CD4-positive, CD25-positive, alpha-beta regulatory T cell (primary cell): ENCODE data around the gene MLLT3. TPM values are rescaled to one million over a fixed set of nuclear protein-coding genes. Genes with fewer than 3 reads are reported as not detected.

Source experiments
- ATAC-seq, 2 donors: fragments of 150-1000 bp; cut with Tn5 transposase; one replicate each; pipeline ENCODE4 v1.10.0; 2021; ENCODE audit warnings: low read depth in 2 of 2, moderate number of reproducible peaks in 2 of 2, moderate library complexity in 1 of 2
- DNase-seq, 3 donors: peaks; one replicate each; pipeline versions ENCODE4 v3.0.0 to v3.0.0-alpha.2; 2012 to 2022; ENCODE audit warnings: mixed read lengths in 1 of 3
- H3K27ac ChIP-seq: one replicate; pipeline ENCODE4 v1.7.0; 2013; ENCODE audit warnings: mild to moderate bottlenecking, low read length; ENCODE audit not compliant: insufficient read depth, poor library complexity, severe bottlenecking
- H3K27me3 ChIP-seq: one replicate; pipeline ENCODE4 v1.7.0; 2013; ENCODE audit warnings: low read length; ENCODE audit not compliant: control insufficient read depth, insufficient read depth
- H3K36me3 ChIP-seq: one replicate; pipeline ENCODE4 v1.7.0; 2013; ENCODE audit warnings: mild to moderate bottlenecking, low read length, moderate library complexity; ENCODE audit not compliant: control insufficient read depth, insufficient read depth
- H3K4me1 ChIP-seq: 2 replicates; pipeline ENCODE4 v1.7.0; 2013; ENCODE audit warnings: mild to moderate bottlenecking, low read length; ENCODE audit not compliant: insufficient read depth, control insufficient read depth, poor library complexity, severe bottlenecking
- H3K4me3 ChIP-seq: one replicate; pipeline ENCODE4 v1.7.0; 2013; ENCODE audit warnings: low read depth, mild to moderate bottlenecking, low read length, moderate library complexity
- H3K9me3 ChIP-seq, 2 experiments: 1 replicate in 1 of 2; 2 replicates in 1 of 2; pipeline ENCODE4 v1.7.0; 2013; ENCODE audit warnings: low read length in 2 of 2, mild to moderate bottlenecking in 1 of 2, moderate library complexity in 1 of 2; ENCODE audit not compliant: control insufficient read depth in 2 of 2
- H3K27ac Mint-ChIP-seq, 3 donors: one replicate each; pipeline ENCODE4 v1.8.0; 2020 to 2022; ENCODE audit warnings: mild to moderate bottlenecking in 3 of 3, mixed read lengths in 3 of 3, moderate library complexity in 2 of 3
- H3K27me3 Mint-ChIP-seq: one replicate; pipeline ENCODE4 v1.8.0; 2022; ENCODE audit warnings: mild to moderate bottlenecking, mixed read lengths
- H3K36me3 Mint-ChIP-seq: one replicate; pipeline ENCODE4 v1.8.0; 2020; ENCODE audit warnings: mixed read lengths
- H3K4me1 Mint-ChIP-seq, 4 donors: one replicate each; pipeline ENCODE4 v1.8.0; 2020 to 2022; ENCODE audit warnings: mixed read lengths in 4 of 4, mild to moderate bottlenecking in 1 of 4
- H3K4me3 Mint-ChIP-seq, 4 donors: one replicate each; pipeline ENCODE4 v1.8.0; 2020 to 2022; ENCODE audit warnings: mild to moderate bottlenecking in 4 of 4, mixed read lengths in 4 of 4, moderate library complexity in 3 of 4
- H3K9me3 Mint-ChIP-seq, 7 donors: one replicate each; pipeline ENCODE4 v1.8.0; 2020 to 2022; ENCODE audit warnings: mixed read lengths in 7 of 7, mild to moderate bottlenecking in 3 of 7, moderate library complexity in 2 of 7
- polyA plus RNA-seq, 4 donors: library from polyadenylated mRNA; unstranded; fragments of 300-500 nt; fragmentation: Illumina TruSeq; gene quantifications; one replicate each; pipeline ENCODE4 v1.2.3, GENCODE V29; 2021
- total RNA-seq: library from RNA; stranded (reverse); gene quantifications from one replicate; pipeline ENCODE4 v1.2.3, GENCODE V29; 2022

Gene MLLT3
- total and polyA plus RNA-seq, 5 donors from 2014 or later: 37.6 to 63.2 (median 51.1) TPM

DNA sequence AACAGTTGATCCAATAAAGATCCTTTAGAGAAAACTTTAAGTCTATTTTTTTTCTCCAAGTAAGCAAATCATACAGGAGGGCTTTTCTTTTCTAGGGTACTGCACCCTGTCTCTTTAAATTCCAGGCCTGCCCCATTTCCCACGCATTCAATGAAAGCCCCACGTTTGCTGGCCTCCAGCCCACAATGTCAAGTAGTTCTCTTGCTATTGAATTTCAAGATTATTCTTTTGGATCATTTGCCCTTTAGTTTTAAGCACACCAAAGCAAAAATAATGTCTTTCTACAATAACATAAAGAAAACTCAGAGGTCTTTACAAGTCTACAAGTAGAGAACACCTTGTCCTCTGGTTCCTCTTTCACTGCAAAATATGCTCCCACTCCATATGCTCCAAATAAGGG is 15.6 kb downstream of the MLLT3 start:
- H3K36me3 ChIP-seq: peaks cover 2% of the 10 kb centered on the region
- Mint-ChIP-seq H3K27ac (peak overlapping the region in 2 of 3 donors; percentile 2 to 7), H3K4me1 (peaks cover 47 to 85% (median 60%) of the 10 kb centered on the region in 4 donors), H3K36me3 (peaks cover 6% of the 10 kb centered on the region), H3K9me3 (no peaks in the 10 kb centered on the region), H3K27me3 (no peaks in the 10 kb centered on the region), H3K4me3 (peak overlapping the region in 3 of 4 donors; percentile 32 to 59 (median 51))
- ATAC-seq (no peak), DNase-seq (no peak)
- H3K9me3 ChIP-seq: no peaks in the 10 kb centered on the region
- no peaks in the 10 kb centered on the region for H3K27me3 ChIP-seq
- H3K4me3 ChIP-seq: peak overlapping the region; percentile 0
- H3K27ac ChIP-seq: no peak overlapping the region
- H3K4me1 ChIP-seq: peaks cover 25% of the 10 kb centered on the region

DNA sequence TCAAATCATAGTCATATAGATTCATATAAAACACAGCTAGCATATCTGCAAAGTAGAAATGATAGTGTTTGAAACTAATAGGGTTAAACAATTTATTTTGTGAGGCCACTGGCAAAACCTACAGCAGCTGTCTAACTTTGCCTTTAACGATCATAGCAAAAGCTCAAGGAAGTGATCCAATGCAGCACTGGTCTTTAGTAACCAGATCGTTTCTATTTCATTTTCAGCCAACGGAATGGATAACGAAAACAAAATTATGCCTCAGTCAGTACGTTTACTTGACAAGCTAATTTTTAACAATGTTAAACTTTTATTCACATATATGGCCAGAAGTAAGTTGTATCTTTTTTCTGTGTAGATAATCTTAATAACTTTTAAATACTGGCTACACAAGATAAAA is 17.7 kb downstream of the MLLT3 start:
- peak in 1 of 2 donors; percentile 60 for ATAC-seq
- peak overlapping the region; percentile 6 to 65 (median 22) for H3K27ac Mint-ChIP-seq
- no peaks in the 10 kb centered on the region for H3K9me3 Mint-ChIP-seq
- peaks cover 20% of the 10 kb centered on the region for H3K4me1 ChIP-seq
- H3K27me3 Mint-ChIP-seq: no peaks in the 10 kb centered on the region
- peak overlapping the region in 3 of 4 donors; percentile 21 to 78 (median 40) for H3K4me3 Mint-ChIP-seq
- H3K9me3 ChIP-seq: no peaks in the 10 kb centered on the region
- H3K36me3 Mint-ChIP-seq: peaks cover 15% of the 10 kb centered on the region
- peak in 2 of 3 donors; percentile 20 to 74 for DNase-seq
- H3K27ac ChIP-seq: no peak overlapping the region
- peak overlapping the region; percentile 49 for H3K4me3 ChIP-seq
- H3K27me3 ChIP-seq: no peaks in the 10 kb centered on the region
- peaks cover 6% of the 10 kb centered on the region for H3K36me3 ChIP-seq
- peaks cover 50 to 87% (median 65%) of the 10 kb centered on the region in 4 donors for H3K4me1 Mint-ChIP-seq

DNA sequence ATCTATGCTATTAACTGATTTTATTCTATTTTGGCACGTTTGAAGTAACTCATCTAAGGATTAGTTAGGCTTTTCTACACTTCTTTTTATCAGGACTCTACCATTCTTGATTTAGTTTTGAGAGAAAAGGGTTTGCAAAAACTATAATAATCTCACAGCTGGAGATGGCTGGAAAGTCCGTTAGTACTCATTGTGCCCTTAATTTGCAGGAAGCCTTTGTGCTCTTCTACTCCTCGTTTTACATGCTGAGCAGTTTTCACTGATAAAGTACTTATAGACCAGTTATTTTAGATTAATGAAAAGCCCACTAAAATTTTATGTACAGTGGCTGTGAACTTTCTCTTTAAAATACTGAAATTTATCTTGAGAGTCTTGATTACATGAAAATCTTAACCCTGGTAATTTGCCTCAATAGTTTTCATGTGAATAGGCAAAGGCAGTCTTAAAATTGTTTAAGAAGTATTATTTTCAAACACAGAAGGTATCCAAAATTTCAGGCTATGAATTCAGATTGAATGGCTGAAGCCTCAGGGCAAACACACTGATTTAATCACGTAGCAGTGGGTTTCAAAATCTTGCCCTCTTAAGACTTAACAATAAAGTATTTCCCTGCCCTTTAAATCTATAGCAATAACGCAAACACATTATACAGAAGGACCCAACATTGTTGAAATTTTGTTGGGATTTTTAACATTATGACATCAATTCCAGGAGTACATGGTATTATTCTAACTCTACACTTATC is 18.6 kb downstream of the MLLT3 start:
- Mint-ChIP-seq H3K36me3 (peaks cover 15% of the 10 kb centered on the region), H3K27ac (peak overlapping the region; percentile 6 to 72 (median 60)), H3K4me3 (peak overlapping the region in 2 of 4 donors; percentile 5 to 27), H3K4me1 (peaks cover 46 to 86% (median 62%) of the 10 kb centered on the region in 4 donors), H3K9me3 (no peaks in the 10 kb centered on the region), H3K27me3 (no peaks in the 10 kb centered on the region)
- Histone ChIP-seq H3K9me3 (no peaks in the 10 kb centered on the region), H3K27ac (no peak overlapping the region), H3K27me3 (no peaks in the 10 kb centered on the region), H3K4me3 (peak overlapping the region; percentile 26), H3K36me3 (peaks cover 4% of the 10 kb centered on the region), H3K4me1 (peaks cover 15% of the 10 kb centered on the region)
- DNase-seq (no peak), ATAC-seq (no peak)

DNA sequence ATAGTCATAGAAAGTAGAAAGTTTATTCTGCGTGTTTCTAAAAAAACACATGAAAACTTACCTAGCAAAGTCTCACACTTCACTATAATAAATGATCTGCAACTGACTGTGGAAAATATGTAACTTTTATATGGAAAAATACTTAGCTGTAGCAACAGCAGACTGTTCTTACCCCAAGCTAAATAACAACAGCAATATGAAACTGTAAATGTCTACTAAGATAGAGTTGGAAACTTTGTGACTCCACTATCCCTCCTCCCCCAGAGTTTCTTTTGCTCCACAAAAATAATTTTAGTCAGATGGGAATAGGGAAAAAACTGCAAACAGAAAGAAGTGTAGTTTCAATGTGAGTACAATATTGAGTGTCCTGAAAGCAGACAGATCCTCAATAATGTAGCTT is 21.0 kb downstream of the MLLT3 start:
- H3K27me3 Mint-ChIP-seq: no peaks in the 10 kb centered on the region
- no peak for ATAC-seq

DNA sequence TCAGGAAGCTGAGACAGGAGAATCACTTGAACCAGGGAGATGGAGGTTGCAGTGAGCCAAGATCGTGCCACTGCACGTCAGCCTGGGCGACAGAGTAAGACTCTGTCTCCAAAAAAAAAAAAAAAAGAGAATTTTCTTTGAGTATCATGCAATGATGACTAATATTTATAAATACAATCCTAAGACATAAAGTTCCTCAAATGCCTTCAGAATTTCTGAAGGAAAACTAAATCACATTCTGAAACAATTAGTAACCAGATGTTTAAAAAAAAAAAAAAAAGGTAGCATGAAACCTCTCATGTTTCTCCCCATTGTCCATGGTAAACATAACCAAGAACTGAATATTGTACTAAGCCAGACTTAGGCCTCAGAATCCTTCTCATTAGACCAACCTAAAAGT is 23.1 kb downstream of the MLLT3 start:
- Histone ChIP-seq H3K4me1 (peaks cover 19% of the 10 kb centered on the region), H3K4me3 (no peak overlapping the region), H3K27ac (no peak overlapping the region), H3K36me3 (peaks cover 4% of the 10 kb centered on the region), H3K9me3 (no peaks in the 10 kb centered on the region), H3K27me3 (no peaks in the 10 kb centered on the region)
- DNase-seq (no peak), ATAC-seq (no peak)
- Mint-ChIP-seq H3K4me3 (peak overlapping the region in 1 of 4 donors; percentile 4), H3K27ac (no peak overlapping the region), H3K36me3 (peaks cover 21% of the 10 kb centered on the region), H3K9me3 (no peaks in the 10 kb centered on the region), H3K4me1 (peaks cover 53 to 84% (median 74%) of the 10 kb centered on the region in 4 donors), H3K27me3 (no peaks in the 10 kb centered on the region)

More for the DNA sequence above, 21.0 kb downstream of the MLLT3 start:
- H3K4me1 Mint-ChIP-seq: peaks cover 50 to 82% (median 66%) of the 10 kb centered on the region in 4 donors
- Histone ChIP-seq H3K9me3 (no peaks in the 10 kb centered on the region), H3K27me3 (no peaks in the 10 kb centered on the region), H3K4me1 (peaks cover 20% of the 10 kb centered on the region), H3K27ac (no peak overlapping the region), H3K36me3 (peaks cover 4% of the 10 kb centered on the region), H3K4me3 (no peak overlapping the region)
- H3K4me3 Mint-ChIP-seq: peak overlapping the region in 1 of 4 donors; percentile 11
- peak overlapping the region in 1 of 3 donors; percentile 59 for H3K27ac Mint-ChIP-seq
- H3K36me3 Mint-ChIP-seq: peaks cover 21% of the 10 kb centered on the region
- H3K9me3 Mint-ChIP-seq: no peaks in the 10 kb centered on the region
- DNase-seq: no peak

DNA sequence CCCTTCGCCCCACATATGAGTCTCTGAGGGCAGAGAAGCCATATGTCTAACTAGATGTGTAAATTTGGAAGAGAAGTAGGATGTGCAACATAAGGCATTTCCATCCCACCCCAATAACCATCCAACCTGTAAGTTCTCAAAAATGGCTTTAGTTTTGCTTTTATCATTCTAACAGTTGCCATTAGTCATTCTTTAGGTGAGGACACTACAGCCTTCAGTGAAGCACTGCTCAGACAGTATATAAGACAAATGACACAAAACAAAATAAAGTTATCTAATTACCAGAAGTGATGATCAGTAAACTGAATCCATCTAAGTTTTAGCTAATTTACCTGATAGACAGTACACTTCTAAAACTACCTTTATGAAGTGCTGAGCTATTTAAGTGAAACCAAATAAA is 23.9 kb downstream of the MLLT3 start:
- H3K4me1 ChIP-seq: peaks cover 15% of the 10 kb centered on the region
- Mint-ChIP-seq H3K4me3 (peak overlapping the region in 3 of 4 donors; percentile 27 to 51 (median 45)), H3K4me1 (peaks cover 56 to 84% (median 67%) of the 10 kb centered on the region in 4 donors), H3K27ac (peak overlapping the region; percentile 2 to 32 (median 7)), H3K36me3 (peaks cover 22% of the 10 kb centered on the region), H3K27me3 (no peaks in the 10 kb centered on the region), H3K9me3 (no peaks in the 10 kb centered on the region)
- peaks cover 4% of the 10 kb centered on the region for H3K36me3 ChIP-seq
- no peak for ATAC-seq
- no peak overlapping the region for H3K27ac ChIP-seq
- DNase-seq: no peak
- no peaks in the 10 kb centered on the region for H3K27me3 ChIP-seq
- H3K4me3 ChIP-seq: no peak overlapping the region
- H3K9me3 ChIP-seq: no peaks in the 10 kb centered on the region

DNA sequence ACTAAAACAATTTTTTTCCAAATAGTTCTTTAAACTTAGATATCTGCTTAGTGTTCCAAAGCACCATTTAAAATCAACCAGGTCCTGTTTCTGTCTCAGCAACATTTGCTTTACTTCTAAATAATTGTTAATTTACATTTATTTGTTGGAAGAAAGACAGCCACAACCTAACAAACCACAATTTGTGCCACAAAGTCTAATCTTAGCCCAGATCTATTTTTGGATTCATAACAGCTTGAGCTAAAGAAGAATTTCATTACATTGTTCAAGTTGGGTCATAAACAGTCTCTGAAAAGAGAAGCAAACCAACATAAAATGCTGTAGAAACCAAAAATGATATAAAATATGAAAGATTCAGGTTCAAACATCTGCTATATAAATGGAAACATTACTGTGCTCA is 24.4 kb downstream of the MLLT3 start:
- H3K4me3 ChIP-seq: no peak overlapping the region
- Mint-ChIP-seq H3K36me3 (peaks cover 26% of the 10 kb centered on the region), H3K4me1 (peaks cover 54 to 83% (median 62%) of the 10 kb centered on the region in 4 donors), H3K4me3 (peak overlapping the region in 1 of 4 donors; percentile 51), H3K9me3 (no peaks in the 10 kb centered on the region), H3K27me3 (no peaks in the 10 kb centered on the region), H3K27ac (peak overlapping the region in 2 of 3 donors; percentile 2 to 7)
- H3K27ac ChIP-seq: no peak overlapping the region
- ATAC-seq (no peak), DNase-seq (no peak)
- H3K9me3 ChIP-seq: no peaks in the 10 kb centered on the region
- H3K36me3 ChIP-seq: peaks cover 4% of the 10 kb centered on the region
- no peaks in the 10 kb centered on the region for H3K27me3 ChIP-seq
- peaks cover 13% of the 10 kb centered on the region for H3K4me1 ChIP-seq
